Measurements from ENCODE around the gene ADAT2. TPM values are rescaled to one million over a fixed set of nuclear protein-coding genes. Genes with fewer than 3 reads are reported as not detected.

ADAT2 gene
- total RNA-seq, 1 donor from 2014 or later: 4.7 TPM

DNA sequence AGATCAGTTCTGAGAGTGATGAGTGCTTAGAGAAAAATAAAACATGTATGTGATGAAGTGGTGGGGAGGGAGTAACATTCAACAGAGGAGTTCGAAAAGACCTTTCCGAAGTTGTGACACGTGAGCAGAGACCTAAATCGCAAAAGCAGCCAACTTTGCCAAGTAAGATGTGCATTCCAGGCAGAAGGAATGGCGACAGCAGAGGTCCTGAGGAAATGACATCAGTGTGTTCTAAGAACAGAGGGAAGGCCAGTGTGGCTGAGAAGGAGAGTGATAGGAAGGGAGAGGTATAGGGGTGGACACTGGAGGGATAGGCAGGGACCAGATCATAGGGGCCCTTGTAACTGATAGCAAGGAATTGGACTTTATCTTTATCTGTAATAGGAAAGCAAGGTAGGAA is 51.3 kb downstream of the ADAT2 start:
- Histone ChIP-seq H3K27me3 (ENCODE audit: control insufficient read depth, insufficient read depth, low read length) (no peaks in the 10 kb centered on the region), H3K4me3 (ENCODE audit: low read depth, low read length) (no peak overlapping the region), H3K36me3 (ENCODE audit: control insufficient read depth, insufficient read depth, low read length) (no peaks in the 10 kb centered on the region)
- no peak for DNase-seq (ENCODE audit: low read depth)
- TF ChIP-seq, protein P1, sequence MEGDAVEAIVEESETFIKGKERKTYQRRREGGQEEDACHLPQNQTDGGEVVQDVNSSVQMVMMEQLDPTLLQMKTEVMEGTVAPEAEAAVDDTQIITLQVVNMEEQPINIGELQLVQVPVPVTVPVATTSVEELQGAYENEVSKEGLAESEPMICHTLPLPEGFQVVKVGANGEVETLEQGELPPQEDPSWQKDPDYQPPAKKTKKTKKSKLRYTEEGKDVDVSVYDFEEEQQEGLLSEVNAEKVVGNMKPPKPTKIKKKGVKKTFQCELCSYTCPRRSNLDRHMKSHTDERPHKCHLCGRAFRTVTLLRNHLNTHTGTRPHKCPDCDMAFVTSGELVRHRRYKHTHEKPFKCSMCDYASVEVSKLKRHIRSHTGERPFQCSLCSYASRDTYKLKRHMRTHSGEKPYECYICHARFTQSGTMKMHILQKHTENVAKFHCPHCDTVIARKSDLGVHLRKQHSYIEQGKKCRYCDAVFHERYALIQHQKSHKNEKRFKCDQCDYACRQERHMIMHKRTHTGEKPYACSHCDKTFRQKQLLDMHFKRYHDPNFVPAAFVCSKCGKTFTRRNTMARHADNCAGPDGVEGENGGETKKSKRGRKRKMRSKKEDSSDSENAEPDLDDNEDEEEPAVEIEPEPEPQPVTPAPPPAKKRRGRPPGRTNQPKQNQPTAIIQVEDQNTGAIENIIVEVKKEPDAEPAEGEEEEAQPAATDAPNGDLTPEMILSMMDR (IDR thresholded peaks at IDR 0.05; ENCODE audit: insufficient read depth, low read length, severe bottlenecking): no peak
- no peak for FAIRE-seq

DNA sequence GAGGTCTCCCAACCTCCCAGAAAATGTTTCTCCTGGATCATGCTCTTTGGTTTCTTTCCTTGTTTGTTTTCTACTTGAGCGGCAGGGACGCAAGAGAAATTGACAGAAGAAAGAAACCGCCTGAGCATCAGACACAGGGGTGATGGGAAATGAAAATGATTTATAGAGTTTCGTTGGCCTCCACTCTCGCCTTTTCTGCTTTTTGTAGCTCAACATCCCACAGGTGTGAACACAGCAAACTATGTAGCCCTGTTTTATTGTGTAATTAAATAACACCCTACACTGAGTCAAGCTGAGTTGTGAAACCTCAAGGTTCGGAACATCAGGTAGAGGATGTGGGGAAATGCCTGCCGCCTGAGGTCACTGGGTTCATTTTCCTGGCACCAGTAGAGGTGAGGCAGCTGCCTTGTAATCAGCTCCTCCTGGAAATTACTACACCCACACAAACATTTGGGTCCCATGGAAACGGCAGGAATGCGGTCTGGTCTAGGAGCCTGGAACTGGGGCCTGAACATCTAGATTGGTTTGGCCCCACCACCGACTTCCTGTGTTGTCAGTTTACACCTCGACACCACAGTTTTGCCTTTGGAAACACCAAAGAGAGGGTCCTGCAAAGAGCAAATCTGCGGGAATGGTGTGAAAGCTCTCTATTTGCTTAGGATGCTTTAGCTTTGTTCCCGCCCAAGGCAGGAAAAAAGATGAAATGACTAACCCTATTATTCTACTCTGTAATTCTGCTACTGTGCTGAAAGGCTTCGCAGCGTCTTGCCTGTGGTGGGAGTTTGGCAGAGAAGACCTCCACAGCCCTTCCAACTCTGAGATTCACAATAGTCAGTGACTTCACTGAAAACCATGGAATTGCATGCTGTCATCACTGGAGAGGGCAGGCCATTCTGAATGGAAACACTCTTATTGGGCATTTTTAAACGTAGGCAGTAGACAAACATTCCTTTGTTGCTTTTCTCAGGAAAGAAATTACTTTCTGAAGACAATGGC is 53.0 kb downstream of the ADAT2 start:
- FAIRE-seq (peak; percentile 98), DNase-seq (ENCODE audit: low read depth) (peak; percentile 100)
- TF ChIP-seq, protein P1 (IDR thresholded peaks at IDR 0.05; ENCODE audit: insufficient read depth, low read length, severe bottlenecking): no peak
- Histone ChIP-seq H3K27me3 (ENCODE audit: control insufficient read depth, insufficient read depth, low read length) (no peaks in the 10 kb centered on the region), H3K36me3 (ENCODE audit: control insufficient read depth, insufficient read depth, low read length) (no peaks in the 10 kb centered on the region), H3K4me3 (ENCODE audit: low read depth, low read length) (no peak overlapping the region)

DNA sequence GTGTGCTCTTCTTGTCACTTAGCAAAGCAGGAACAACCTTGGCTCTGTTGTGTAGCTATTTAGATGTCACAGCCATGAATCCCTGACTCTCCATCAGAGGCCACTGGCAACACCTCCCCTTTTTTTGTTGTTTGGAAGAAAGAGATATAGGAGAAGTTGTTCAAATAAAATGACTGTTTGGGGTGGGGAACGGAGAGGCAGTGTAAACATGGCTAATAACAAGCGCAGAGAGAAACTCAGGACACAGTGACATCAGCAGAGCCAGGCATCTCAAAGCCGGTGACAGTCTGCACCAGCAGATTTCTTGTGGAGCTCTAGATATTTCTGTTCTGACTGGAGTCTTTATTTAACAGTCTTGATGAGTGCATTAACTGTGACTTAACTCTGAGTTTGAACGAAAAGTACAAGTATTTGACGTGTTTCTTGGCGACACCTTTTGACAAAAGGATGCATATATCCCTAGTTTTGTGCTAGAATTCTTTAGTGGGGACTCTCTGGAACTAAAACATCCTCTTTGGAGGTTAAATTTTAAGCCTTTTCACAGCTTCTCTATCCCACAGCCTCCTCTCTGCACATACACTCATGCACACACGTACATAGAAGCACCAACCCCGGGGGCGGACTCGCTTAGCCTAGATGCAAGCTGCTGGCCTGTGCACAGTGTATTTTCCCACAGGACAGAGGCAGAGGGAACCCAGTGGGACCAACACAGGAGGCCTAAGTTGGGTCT is 53.8 kb downstream of the ADAT2 start:
- no peaks in the 10 kb centered on the region for H3K27me3 ChIP-seq (ENCODE audit: control insufficient read depth, insufficient read depth, low read length)
- H3K36me3 ChIP-seq (ENCODE audit: control insufficient read depth, insufficient read depth, low read length): no peaks in the 10 kb centered on the region
- no peak for FAIRE-seq
- TF ChIP-seq, protein P1 (IDR thresholded peaks at IDR 0.05; ENCODE audit: insufficient read depth, low read length, severe bottlenecking): no peak
- H3K4me3 ChIP-seq (ENCODE audit: low read depth, low read length): no peak overlapping the region
- DNase-seq (ENCODE audit: low read depth): peak; percentile 54

DNA sequence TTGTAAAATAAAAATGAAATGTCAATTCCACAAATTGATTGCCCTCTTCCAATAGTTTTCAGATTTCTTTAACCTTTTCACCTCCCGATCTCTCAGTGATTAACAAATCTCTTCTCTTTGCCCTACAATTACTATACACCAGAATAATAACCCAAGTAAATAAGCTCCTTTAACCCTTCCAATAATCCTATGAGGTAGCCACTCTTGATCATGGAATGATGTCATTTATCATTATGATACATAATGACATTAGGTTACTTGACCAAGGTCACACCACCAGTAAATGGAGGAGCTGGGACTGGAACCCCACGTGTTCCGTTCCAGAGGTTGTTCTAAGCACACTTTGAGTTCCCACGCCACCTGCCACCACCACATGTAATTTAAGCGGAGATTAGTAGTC is 54.8 kb downstream of the ADAT2 start:
- H3K36me3 ChIP-seq (ENCODE audit: control insufficient read depth, insufficient read depth, low read length): no peaks in the 10 kb centered on the region
- DNase-seq (ENCODE audit: low read depth): no peak
- H3K4me3 ChIP-seq (ENCODE audit: low read depth, low read length): no peak overlapping the region
- H3K27me3 ChIP-seq (ENCODE audit: control insufficient read depth, insufficient read depth, low read length): no peaks in the 10 kb centered on the region
- TF ChIP-seq, protein P1 (IDR thresholded peaks at IDR 0.05; ENCODE audit: insufficient read depth, low read length, severe bottlenecking): no peak
- no peak for FAIRE-seq

DNA sequence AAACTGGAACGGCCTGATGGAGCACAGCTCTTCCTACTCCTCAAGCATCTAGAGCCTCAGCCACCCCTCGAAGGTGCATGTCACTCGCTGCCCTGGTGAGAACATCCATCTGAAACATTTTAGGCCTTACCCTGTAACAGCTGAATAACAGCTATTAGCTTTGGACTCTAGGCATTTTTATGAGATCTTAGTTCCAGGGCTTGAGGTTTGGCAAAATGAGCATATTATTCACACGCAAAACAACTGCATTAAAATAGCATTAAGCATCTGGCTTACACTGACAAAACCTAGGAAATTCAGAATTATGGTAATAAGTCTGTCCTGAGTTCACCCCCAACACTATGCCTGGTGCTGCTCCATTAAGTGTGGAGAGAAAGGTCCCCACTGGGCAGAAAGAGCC is 56.1 kb downstream of the ADAT2 start:
- TF ChIP-seq, protein P1 (IDR thresholded peaks at IDR 0.05; ENCODE audit: insufficient read depth, low read length, severe bottlenecking): no peak
- Histone ChIP-seq H3K36me3 (ENCODE audit: control insufficient read depth, insufficient read depth, low read length) (no peaks in the 10 kb centered on the region), H3K27me3 (ENCODE audit: control insufficient read depth, insufficient read depth, low read length) (no peaks in the 10 kb centered on the region), H3K4me3 (ENCODE audit: low read depth, low read length) (no peak overlapping the region)
- DNase-seq (ENCODE audit: low read depth): no peak
- FAIRE-seq: no peak
